GM18502 (cell line): ENCODE data around the gene CFAP46.
A peak's percentile ranks its signal among the peaks of the same experiment; 100 is the strongest.
"Not testable (repeated sequence)": the region's sequence is repeated elsewhere in the genome, so short reads cannot be mapped to it uniquely, and the experiment has no call there.

Experiments
- ATAC-seq: cut with Tn5 transposase; IDR thresholded peaks from one replicate; pipeline ENCODE4 v1.9.1; 2021; ENCODE audit warnings: mild to moderate bottlenecking; ENCODE audit not compliant: unreplicated experiment, poor library complexity

Gene CFAP46

DNA sequence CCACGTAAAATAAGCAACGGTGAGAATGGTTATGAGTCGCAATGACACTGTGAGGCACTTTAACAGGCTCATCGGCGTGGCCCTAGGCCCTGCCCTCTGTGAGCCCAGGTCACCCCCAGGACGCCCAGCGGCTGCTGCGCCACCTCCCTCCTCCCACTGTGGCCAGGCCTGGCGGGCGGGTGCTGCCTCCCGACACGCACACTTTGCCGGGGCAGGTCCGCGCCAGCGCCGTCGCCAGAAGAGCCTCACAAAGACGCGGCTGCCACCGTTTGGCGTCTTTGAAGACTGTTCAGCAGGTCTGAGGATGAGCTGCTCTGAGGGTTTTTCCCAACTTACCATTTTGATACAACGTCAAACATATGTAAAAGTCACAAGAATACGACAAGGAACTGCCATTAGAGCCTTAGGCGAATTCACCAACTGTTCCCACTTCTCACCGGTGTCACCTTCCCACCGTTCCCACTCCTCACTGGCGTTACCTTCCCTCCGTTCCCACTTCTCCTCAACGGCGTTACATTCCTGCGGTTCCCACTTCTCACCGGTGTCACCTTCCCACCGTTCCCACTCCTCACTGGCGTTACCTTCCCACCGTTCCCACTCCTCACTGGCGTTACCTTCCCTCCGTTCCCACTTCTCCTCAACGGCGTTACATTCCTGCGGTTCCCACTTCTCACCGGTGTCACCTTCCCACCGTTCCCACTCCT, 22.5 kb upstream of the CFAP46 start:
- ATAC-seq = not testable (repeated sequence)

GRCh38 chr10:132964231-132964630, 21.9 kb upstream of the CFAP46 start:
- ATAC-seq = no peak

DNA sequence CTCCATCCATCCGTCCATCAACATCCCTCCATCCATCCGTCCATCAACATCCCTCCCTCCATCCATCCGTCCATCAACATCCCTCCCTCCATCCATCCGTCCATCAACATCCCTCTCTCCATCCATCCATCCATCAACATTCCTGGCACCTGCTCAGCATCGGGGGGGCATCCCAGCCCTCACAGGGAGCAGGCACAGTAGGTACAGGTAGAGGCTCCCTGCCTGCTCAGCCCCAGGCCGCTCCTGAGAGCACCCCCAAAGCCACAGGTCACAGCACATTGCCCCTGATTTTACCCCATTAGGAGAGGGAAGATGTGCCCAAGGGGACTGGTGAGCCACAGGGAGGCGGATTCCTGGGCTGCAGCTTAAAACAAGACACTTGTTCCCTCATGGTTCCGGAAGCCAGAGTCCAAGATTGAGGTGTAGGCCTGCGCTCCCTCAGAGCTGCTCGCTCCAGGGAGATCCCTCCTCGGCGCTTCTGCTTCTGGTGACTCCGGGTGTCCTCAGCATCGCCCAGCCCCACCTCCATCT, 21.1 kb upstream of the CFAP46 start:
- ATAC-seq = no peak

- ATAC-seq = peak; percentile 51
These were observed 20.5 kb upstream of the CFAP46 start for GRCh38 chr10:132962623-132963429.

GRCh38 chr10:132961787-132962622, 19.6 kb upstream of the CFAP46 start:
- ATAC-seq = peak; percentile 64

DNA sequence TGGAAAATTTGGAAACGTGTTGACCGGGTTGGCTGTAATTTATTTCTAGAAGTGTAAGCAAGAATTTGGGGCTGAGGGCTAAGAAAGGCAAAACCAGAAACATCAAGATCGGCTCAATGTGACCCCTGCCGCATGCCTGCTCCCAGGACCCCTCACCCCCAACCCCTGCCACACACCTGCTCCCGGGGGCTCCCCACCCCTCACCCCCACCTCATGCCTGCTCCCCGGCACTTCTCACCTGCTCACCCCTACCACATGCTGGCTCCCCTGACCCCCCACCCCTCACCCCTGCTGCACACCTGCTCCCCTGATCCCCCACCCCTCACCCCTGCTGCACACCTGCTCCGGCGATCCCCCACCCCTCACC, 19.0 kb upstream of the CFAP46 start:
- ATAC-seq = no peak

- ATAC-seq = no peak
These were observed 18.5 kb upstream of the CFAP46 start for GRCh38 chr10:132960631-132961419.

GRCh38 chr10:132960071-132960472, 17.7 kb upstream of the CFAP46 start:
- no peak for ATAC-seq

GRCh38 chr10:132959559-132959961, 17.2 kb upstream of the CFAP46 start:
- ATAC-seq = no peak

DNA sequence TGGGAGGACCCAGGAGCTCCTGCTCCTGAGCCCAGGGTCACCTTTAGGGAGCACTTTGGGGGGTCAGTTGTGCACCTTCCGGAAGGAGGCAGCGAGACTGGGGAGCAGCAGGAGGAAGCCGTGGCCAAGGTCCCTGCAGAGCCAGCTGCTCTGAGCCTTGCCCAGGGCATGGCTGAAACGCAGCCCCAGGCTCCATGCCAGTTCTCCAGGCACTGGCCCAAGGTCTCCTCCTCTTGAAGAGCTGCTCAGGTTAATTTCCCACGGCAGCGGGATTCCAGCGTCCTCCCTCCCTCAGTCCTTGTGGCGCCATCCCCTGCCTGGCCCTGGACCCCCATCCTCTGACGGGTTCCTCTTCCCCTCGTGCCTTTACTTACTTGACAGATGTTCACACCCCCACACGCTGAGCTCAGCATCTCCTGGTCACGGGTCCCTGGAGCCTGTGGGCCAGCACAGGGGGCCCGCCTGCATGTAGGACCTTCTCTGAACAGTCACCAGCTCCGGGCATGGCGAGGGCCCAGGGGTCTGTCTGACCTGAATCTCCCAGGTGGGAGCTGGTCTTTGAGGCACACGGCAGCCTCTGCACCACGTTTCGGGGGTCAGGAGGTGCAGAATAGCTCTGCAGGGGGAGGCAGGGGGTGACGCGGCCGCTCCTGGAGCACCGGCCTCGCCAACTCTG, 16.7 kb upstream of the CFAP46 start:
- ATAC-seq = no peak

DNA sequence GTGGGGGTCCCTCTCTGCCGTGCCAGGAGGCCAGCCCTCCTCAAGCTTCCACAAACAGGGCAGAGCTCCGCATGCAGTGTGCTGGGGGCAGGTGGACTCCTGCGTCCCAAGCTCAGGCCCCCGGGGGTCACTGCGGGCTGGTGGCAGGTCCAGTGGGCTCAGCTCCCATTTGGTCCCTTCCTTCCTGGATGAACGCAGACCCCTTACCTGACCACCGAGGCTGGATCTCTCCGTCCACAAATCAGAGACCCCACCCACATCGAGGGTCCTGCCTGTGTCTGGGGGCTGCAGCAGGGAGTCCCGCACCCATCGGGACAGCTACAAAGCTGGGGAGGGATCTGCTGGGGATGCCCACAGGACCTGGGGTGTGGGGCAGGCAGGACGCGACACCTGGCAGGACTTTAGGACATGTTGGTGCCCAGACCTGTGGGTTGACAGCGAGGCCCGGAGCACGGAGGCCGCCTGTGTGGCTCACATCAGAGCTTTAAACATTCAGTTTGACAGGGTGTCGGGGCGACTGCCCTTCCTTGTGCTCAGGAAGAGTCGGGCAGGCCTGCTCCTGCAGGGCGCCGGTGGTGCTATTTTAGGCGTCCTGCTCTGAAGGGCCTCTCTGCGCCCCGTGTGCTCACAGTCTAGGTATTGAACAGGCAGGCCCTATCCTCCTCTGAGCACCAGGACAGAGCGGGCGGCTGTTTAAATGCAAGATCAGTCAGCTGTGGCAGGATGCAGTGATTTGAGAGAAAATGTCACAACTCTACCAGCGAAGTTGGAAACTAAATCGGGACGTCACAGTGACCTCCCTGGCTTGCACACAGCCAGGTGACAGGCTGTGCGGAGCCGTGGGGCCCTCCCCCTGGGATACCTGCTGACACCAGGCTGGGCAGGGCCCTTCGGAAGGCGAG, 15.9 kb upstream of the CFAP46 start:
- ATAC-seq = no peak

DNA sequence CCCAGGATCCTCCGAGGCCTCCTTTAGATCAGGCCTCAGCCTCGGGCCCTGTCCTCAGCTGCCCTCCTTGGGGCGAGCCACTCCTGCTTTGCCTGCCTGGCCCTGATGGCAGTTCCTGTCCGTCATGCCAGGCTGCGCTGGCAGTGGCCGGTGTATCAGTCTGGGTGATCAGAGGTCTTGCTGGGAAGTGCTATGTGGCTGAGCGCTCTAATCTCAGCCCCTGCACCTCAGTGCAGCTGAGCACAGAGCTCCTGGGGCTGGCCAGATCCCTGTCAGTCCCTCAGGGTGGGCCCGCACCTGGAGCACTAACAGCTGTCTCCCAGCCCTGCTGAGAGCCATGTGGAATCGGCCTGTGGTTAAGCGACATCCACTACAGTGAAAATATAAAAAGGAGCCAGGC, 14.8 kb upstream of the CFAP46 start:
- ATAC-seq = no peak

DNA sequence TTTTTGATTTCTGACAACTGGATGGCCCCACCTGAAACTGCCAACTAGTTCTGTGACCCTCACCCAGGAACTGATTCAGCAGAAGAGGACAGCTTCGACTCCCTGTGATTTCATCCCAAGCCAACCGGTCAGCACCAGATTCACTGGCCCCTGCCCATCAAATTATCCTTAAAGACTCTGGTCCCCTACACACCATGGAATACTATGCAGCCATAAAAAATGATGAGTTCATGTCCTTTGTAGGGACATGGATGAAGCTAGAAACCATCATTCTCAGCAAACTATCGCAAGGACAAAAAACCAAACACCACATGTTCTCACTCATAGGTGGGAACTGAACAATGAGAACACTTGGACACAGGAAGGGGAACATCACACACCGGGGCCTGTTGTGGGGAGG, 13.9 kb upstream of the CFAP46 start:
- ATAC-seq = not testable (repeated sequence)

- ATAC-seq = no peak
These were observed 13.1 kb upstream of the CFAP46 start for GRCh38 chr10:132955479-132955878.

- no peak for ATAC-seq
These were observed 11.1 kb upstream of the CFAP46 start for GRCh38 chr10:132953428-132953827.

GRCh38 chr10:132951926-132952325, 9.6 kb upstream of the CFAP46 start:
- ATAC-seq = no peak

DNA sequence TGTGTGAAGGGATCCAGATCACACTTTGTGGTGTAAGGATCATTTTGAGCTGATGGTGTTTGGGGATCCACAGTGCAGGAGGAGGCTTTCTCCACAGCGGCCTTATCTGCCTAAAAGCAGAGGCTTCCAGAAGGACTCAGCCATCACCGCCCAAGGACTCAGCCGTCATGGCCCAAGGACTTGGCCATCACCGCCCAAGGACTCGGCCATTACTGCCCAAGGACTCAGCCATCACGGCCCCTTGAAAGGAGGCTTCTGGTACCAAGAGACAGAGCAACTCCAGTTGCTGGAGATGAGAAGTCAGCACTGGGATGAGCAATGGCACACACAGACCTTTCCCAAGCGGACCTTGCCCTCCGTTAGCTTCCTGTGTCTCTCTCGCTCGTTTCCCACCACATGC, 6.0 kb upstream of the CFAP46 start:
- no peak for ATAC-seq

GRCh38 chr10:132947843-132948242, 5.5 kb upstream of the CFAP46 start:
- no peak for ATAC-seq
